T-helper 1 cell (primary cell): Measurements from ENCODE around the gene TBX1.

Experiments
- DNase-seq, 5 donors: peaks; one replicate each; pipeline ENCODE4 v3.0.0-alpha.2; 2012 to 2020

TBX1 gene

DNA sequence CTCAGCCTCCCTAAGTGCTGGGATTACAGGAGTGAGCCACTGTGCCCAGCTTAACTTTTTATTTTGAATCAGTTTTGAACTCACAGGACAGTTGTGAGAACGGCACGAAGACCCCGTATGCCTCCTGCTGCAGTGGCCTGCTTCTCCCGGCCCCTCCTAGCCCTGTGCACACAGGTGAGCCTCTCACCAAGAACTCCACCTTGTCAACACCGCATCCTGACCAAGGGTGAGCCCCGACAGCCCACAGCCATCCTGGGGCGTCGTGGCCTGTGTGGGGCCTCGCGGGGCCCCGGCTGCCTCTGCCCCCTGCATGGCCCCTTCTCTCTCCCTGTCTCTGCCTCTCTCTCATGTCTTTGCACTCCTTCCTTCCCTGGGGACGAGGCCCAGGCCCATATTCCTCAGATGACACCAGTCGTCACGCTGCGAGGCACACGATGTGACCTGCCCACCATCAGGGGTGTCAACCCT lies 55.3 kb downstream of the TBX1 start:
- DNase-seq: no peak

DNA sequence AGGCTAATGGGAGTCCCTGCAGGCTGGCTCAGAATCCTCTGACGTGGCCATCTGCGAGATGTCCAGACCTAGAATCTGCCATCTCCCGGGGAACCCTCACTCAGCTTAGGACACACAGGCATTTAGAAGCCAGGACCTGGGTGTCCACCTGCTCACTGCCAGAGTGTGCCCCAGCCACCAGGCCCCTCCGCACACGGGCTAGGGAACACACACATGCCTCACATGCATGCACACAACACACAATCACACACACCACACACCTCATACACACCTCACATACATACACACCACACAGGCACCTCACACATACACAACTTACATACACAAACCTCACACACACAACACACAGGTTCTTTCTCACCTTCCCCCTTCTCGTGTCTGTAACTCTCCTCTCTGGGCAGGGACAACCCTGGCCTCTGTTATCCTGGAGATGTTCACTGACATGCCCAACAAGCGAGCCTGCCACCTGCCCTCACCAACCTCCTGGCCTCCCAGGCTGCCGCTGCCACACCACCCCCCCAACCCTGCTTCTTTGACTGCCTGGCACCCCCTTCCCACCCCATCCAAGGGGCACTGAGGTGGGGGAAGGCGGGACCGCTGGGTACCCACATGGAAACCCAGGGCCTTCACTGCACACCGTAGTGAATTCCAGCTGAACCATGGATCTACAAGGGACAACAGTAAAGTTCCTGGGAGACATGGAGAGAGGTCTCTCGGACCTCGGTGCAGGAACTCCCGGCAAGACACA lies 56.0 kb downstream of the TBX1 start:
- DNase-seq: no peak
